NB4 (cell line): Measurements from ENCODE around the gene LLGL1.

Source experiments
- MYC ChIP-seq: IDR thresholded peaks from 2 replicates; pipeline ENCODE4 v1.6.1; 2011; ENCODE audit warnings: low read depth, low read length
- POLR2A ChIP-seq: IDR thresholded peaks from 2 replicates; pipeline ENCODE4 v1.6.1; 2011; ENCODE audit warnings: mild to moderate bottlenecking; ENCODE audit not compliant: insufficient read length; ENCODE audit errors: extremely low read depth
- TF ChIP-seq, protein P1 (sequence below): IDR thresholded peaks from 2 replicates; pipeline ENCODE4 v1.6.1; 2011; ENCODE audit warnings: low read depth, low read length
- TF ChIP-seq, protein P2 (sequence below): IDR thresholded peaks from one replicate; pipeline ENCODE4 v1.5.1; 2012; ENCODE audit warnings: low read depth, low read length

- TF ChIP-seq, protein P1, sequence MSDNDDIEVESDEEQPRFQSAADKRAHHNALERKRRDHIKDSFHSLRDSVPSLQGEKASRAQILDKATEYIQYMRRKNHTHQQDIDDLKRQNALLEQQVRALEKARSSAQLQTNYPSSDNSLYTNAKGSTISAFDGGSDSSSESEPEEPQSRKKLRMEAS: no peak
- TF ChIP-seq POLR2A: no peak
- no peak for TF ChIP-seq MYC
- TF ChIP-seq, protein P2, sequence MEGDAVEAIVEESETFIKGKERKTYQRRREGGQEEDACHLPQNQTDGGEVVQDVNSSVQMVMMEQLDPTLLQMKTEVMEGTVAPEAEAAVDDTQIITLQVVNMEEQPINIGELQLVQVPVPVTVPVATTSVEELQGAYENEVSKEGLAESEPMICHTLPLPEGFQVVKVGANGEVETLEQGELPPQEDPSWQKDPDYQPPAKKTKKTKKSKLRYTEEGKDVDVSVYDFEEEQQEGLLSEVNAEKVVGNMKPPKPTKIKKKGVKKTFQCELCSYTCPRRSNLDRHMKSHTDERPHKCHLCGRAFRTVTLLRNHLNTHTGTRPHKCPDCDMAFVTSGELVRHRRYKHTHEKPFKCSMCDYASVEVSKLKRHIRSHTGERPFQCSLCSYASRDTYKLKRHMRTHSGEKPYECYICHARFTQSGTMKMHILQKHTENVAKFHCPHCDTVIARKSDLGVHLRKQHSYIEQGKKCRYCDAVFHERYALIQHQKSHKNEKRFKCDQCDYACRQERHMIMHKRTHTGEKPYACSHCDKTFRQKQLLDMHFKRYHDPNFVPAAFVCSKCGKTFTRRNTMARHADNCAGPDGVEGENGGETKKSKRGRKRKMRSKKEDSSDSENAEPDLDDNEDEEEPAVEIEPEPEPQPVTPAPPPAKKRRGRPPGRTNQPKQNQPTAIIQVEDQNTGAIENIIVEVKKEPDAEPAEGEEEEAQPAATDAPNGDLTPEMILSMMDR: no peak
Observed at GRCh38 chr17:18277076-18277475, 51.6 kb downstream of the LLGL1 start.
